ENCODE measurements around the gene RFX8. TPM values are rescaled to one million over a fixed set of nuclear protein-coding genes. Genes with fewer than 3 reads are reported as not detected.

The RFX8 gene
- total and polyA plus RNA-seq, 10 of the 15 experiments (the other 5 are each of a cell fraction or from before 2014, with no cell fraction given) = 0.19 TPM; not detected in 9

GRCh38 chr2:101412092-101412694 lies 62.7 kb downstream of the RFX8 start:
- in situ Hi-C loops (cut with MboI) (loop anchor here (25.0 kb wide), 1 partner anchor 1050 kb away; the partner anchor contains the start of gene SLC9A4), intact Hi-C loops (cut with micrococcal nuclease; ENCODE audit: unreplicated experiment) (loop anchor here (10.0 kb wide), 1 partner anchor 463 kb away; no protein-coding TSS in a partner anchor)
- DNase-seq (ENCODE audit: low read depth, low spot score) (no peak), FAIRE-seq (no peak), ATAC-seq (no peak)
- H2AFZ ChIP-seq (ENCODE audit: control insufficient read depth, low read depth, low read length) = no peak overlapping the region
- H3K36me3 ChIP-seq (ENCODE audit: control insufficient read depth in 2 of 2, insufficient read depth in 2 of 2, low read length in 1 of 2) = no peaks in the 10 kb centered on the region
- RAD21 ChIA-PET (ENCODE audit: unreplicated experiment) = no interaction called here
- H3K27ac ChIP-seq (ENCODE audit: control insufficient read depth, insufficient read depth) = no peak overlapping the region
- no peaks in the 10 kb centered on the region for H3K79me2 ChIP-seq (ENCODE audit: control insufficient read depth, insufficient read depth, low read length)
- no peak overlapping the region for H3K4me3 ChIP-seq
- POLR2A ChIA-PET = no interaction called here
- no peaks in the 10 kb centered on the region for H4K20me1 ChIP-seq (ENCODE audit: control insufficient read depth, insufficient read depth)
- 34% methylated on average over 9 of the region's 9 CpGs for WGBS (ENCODE audit: insufficient coverage, insufficient replicate concordance, low lambda C conversion rate, missing lambda C conversion rate)
- H3K4me2 ChIP-seq (ENCODE audit: control insufficient read depth, insufficient read depth) = no peak overlapping the region
- H3K4me1 ChIP-seq (ENCODE audit: control insufficient read depth, insufficient read depth, low read length) = no peaks in the 10 kb centered on the region
- no TSS peak for BruUV-seq (replicated peaks)
- H3K9me3 ChIP-seq (replicated peaks; ENCODE audit: control insufficient read depth, insufficient read depth, low read length) = no peaks in the 10 kb centered on the region
- SMC1A ChIA-PET (ENCODE audit: uncharacterized antibody, unreplicated experiment) = no interaction called here
- no peaks in the 10 kb centered on the region; a peak in 2 of 4 replicates for H3K27me3 ChIP-seq (replicated peaks in 1 of 2; ENCODE audit: control insufficient read depth in 2 of 2, insufficient read depth in 2 of 2, low read length in 1 of 2)
- CTCF ChIA-PET = no interaction called here
- H3K9ac ChIP-seq (ENCODE audit: control insufficient read depth, insufficient read depth, low read length) = no peak overlapping the region
- TF ChIP-seq E2F8 (IDR thresholded peaks at IDR 0.05; ENCODE audit: low read depth, partially characterized antibody) (no peak), FOXM1 (IDR thresholded peaks at IDR 0.05; ENCODE audit: low read depth, low read length) (no peak), SP1 (IDR thresholded peaks at IDR 0.05; ENCODE audit: low read depth, low read length) (no peak), SREBF2 (IDR thresholded peaks at IDR 0.05; ENCODE audit: low read length) (no peak), EP300 (IDR thresholded peaks at IDR 0.05; ENCODE audit: borderline replicate concordance in 1 of 2, control insufficient read depth in 1 of 2, low read depth in 2 of 2, low read length in 2 of 2) (no peak), MYC (IDR thresholded peaks at IDR 0.05; ENCODE audit: insufficient read depth, insufficient read length, insufficient replicate concordance, low read length, severe bottlenecking) (no peak), HDGF (IDR thresholded peaks at IDR 0.05) (no peak), YBX1 (IDR thresholded peaks at IDR 0.05) (no peak), USF1 (IDR thresholded peaks at IDR 0.05; ENCODE audit: borderline replicate concordance, extremely low read length, insufficient read depth, low read depth, low read length) (no peak), SMAD5 (IDR thresholded peaks at IDR 0.05; ENCODE audit: low read depth) (no peak), RBBP5 (conservative IDR thresholded peaks at IDR 0.05) (no peak), ZBTB33 (IDR thresholded peaks at IDR 0.05) (no peak), SMC3 (IDR thresholded peaks at IDR 0.05; ENCODE audit: borderline replicate concordance, low read length) (no peak), PBX3 (IDR thresholded peaks at IDR 0.05; ENCODE audit: insufficient replicate concordance, low read depth, low read length) (no peak), NFXL1 (IDR thresholded peaks at IDR 0.05; ENCODE audit: borderline replicate concordance) (no peak), MLLT1 (IDR thresholded peaks at IDR 0.05) (no peak)

Data from GM12878 (cell line).